Panc1 (cell line): ENCODE results near the gene DNAJC4.

Experiments used
- CTCF ChIP-seq: fragments of 450-650 bp; IDR thresholded peaks from 2 replicates; pipeline ENCODE4 v1.5.1; 2017; ENCODE audit warnings: mild to moderate bottlenecking
- POLR2AphosphoS5 ChIP-seq: IDR thresholded peaks from 2 replicates; pipeline ENCODE4 v1.6.1; 2012; ENCODE audit warnings: mild to moderate bottlenecking, low read depth, low read length, moderate library complexity

- TF ChIP-seq CTCF (no peak), POLR2AphosphoS5 (no peak)
Measured at GRCh38 chr11:64263947-64264317, 33.6 kb downstream of the DNAJC4 start.
